Neural progenitor cell (in vitro differentiated cells): ENCODE measurements around the gene DBH. TPM values are rescaled to one million over a fixed set of nuclear protein-coding genes. Genes with fewer than 3 reads are reported as not detected.

Experiments
- DNase-seq: peaks from one replicate; pipeline ENCODE4 v3.0.0-alpha.2; 2016; ENCODE audit warnings: low spot score
- H2AFZ ChIP-seq: fragments of 200-600 bp; sonication (generic); replicated peaks from 2 replicates; pipeline ENCODE4 v1.6.1; 2016; ENCODE audit warnings: antibody characterized with exemption
- H3F3A ChIP-seq: fragments of 200-600 bp; sonication (generic); 2 replicates; pipeline ENCODE4 v1.6.1; 2016; ENCODE audit warnings: antibody characterized with exemption, low read depth
- H3K27ac ChIP-seq: fragments of 200-600 bp; sonication (generic); 2 replicates; pipeline ENCODE4 v1.5.1; 2016; ENCODE audit warnings: mild to moderate bottlenecking
- H3K27me3 ChIP-seq: fragments of 200-600 bp; sonication (generic); 2 replicates; pipeline ENCODE4 v1.6.1; 2016; ENCODE audit warnings: mild to moderate bottlenecking, moderate library complexity
- H3K36me3 ChIP-seq: fragments of 200-600 bp; sonication (generic); 2 replicates; pipeline ENCODE4 v1.5.1; 2016
- H3K4me1 ChIP-seq: fragments of 200-600 bp; sonication (generic); 2 replicates; pipeline ENCODE4 v1.6.1; 2016; ENCODE audit warnings: mixed run types
- H3K4me2 ChIP-seq: fragments of 200-600 bp; sonication (generic); 2 replicates; pipeline ENCODE4 v1.6.1; 2016
- H3K4me3 ChIP-seq: fragments of 200-600 bp; sonication (generic); 2 replicates; pipeline ENCODE4 v1.5.1; 2016
- H3K79me2 ChIP-seq: fragments of 200-600 bp; sonication (generic); 2 replicates; pipeline ENCODE4 v1.6.1; 2016; ENCODE audit warnings: low read depth
- H3K9ac ChIP-seq: fragments of 200-600 bp; sonication (generic); 2 replicates; pipeline ENCODE4 v1.6.1; 2016
- H3K9me3 ChIP-seq: fragments of 200-600 bp; sonication (generic); 2 replicates; pipeline ENCODE4 v1.5.1; 2016; ENCODE audit warnings: low read depth
- H4K20me1 ChIP-seq: fragments of 200-600 bp; sonication (generic); 2 replicates; pipeline ENCODE4 v1.6.1; 2016; ENCODE audit warnings: low read depth
- H3K27ac Mint-ChIP-seq: 3 replicates; pipeline ENCODE4 v1.8.0; 2021; ENCODE audit warnings: mixed read lengths
- H3K27me3 Mint-ChIP-seq: 2 replicates; pipeline ENCODE4 v1.8.0; 2022; ENCODE audit warnings: low read depth, mild to moderate bottlenecking, inconsistent platforms, moderate library complexity, mixed read lengths; ENCODE audit not compliant: insufficient read depth
- H3K36me3 Mint-ChIP-seq: 3 replicates; pipeline ENCODE4 v1.8.0; 2021; ENCODE audit warnings: mixed read lengths
- H3K4me1 Mint-ChIP-seq: 3 replicates; pipeline ENCODE4 v1.8.0; 2021; ENCODE audit warnings: mixed read lengths
- H3K4me3 Mint-ChIP-seq: 3 replicates; pipeline ENCODE4 v1.8.0; 2021; ENCODE audit warnings: mild to moderate bottlenecking, moderate library complexity, mixed read lengths
- H3K9me3 Mint-ChIP-seq: 3 replicates; pipeline ENCODE4 v1.8.0; 2020; ENCODE audit warnings: mixed read lengths
- CTCF ChIP-seq: fragments of 200-600 bp; sonication (generic); IDR thresholded peaks from 2 replicates; pipeline ENCODE4 v1.5.1; 2017; ENCODE audit warnings: antibody characterized with exemption, mild to moderate bottlenecking
- EZH2 ChIP-seq: fragments of 200-600 bp; sonication (generic); IDR thresholded peaks from 2 replicates; pipeline ENCODE4 v1.6.1; 2017; ENCODE audit warnings: antibody characterized with exemption, mild to moderate bottlenecking, moderate library complexity
- EZH2phosphoT487 ChIP-seq: fragments of 200-600 bp; sonication (generic); IDR thresholded peaks from 2 replicates; pipeline ENCODE4 v1.6.1; 2017; ENCODE audit warnings: antibody characterized with exemption
- total RNA-seq: library from RNA; depleted of rRNA; stranded (reverse); fragments of >200 nt; gene quantifications from 2 replicates; pipeline ENCODE4 v1.2.3, GENCODE V29; 2015; ENCODE audit warnings: low replicate concordance

DBH gene
- total RNA-seq, 1 donor from 2014 or later, result not detected

GRCh38 chr9:133684936-133685361 lies 48.8 kb downstream of the DBH start:
- H2AFZ ChIP-seq, result no peak overlapping the region
- Mint-ChIP-seq H3K27ac (no peak overlapping the region), H3K36me3 (no peaks in the 10 kb centered on the region), H3K4me3 (no peak overlapping the region), H3K27me3 (peaks cover 11% of the 10 kb centered on the region), H3K9me3 (no peaks in the 10 kb centered on the region), H3K4me1 (peaks cover 5% of the 10 kb centered on the region)
- DNase-seq, result no peak
- H3F3A ChIP-seq, result no peaks in the 10 kb centered on the region
- H3K36me3 ChIP-seq, result no peaks in the 10 kb centered on the region
- H3K4me2 ChIP-seq, result no peak overlapping the region
- no peaks in the 10 kb centered on the region for H3K27me3 ChIP-seq
- H3K79me2 ChIP-seq, result no peaks in the 10 kb centered on the region
- no peaks in the 10 kb centered on the region for H4K20me1 ChIP-seq
- H3K27ac ChIP-seq, result no peak overlapping the region
- TF ChIP-seq CTCF (no peak), EZH2phosphoT487 (no peak), EZH2 (no peak)
- no peak overlapping the region for H3K9ac ChIP-seq
- H3K9me3 ChIP-seq, result no peaks in the 10 kb centered on the region
- H3K4me1 ChIP-seq, result no peaks in the 10 kb centered on the region
- H3K4me3 ChIP-seq, result no peak overlapping the region

GRCh38 chr9:133685653-133686609 lies 49.8 kb downstream of the DBH start:
- no peaks in the 10 kb centered on the region for H3F3A ChIP-seq
- H2AFZ ChIP-seq, result no peak overlapping the region
- H3K4me1 Mint-ChIP-seq, result peaks cover 7% of the 10 kb centered on the region
- H3K27ac Mint-ChIP-seq, result peak overlapping the region; percentile 33
- H3K4me3 Mint-ChIP-seq, result no peak overlapping the region
- no peaks in the 10 kb centered on the region for H3K9me3 ChIP-seq
- no peak overlapping the region for H3K4me2 ChIP-seq
- no peak for DNase-seq
- H3K9ac ChIP-seq, result no peak overlapping the region
- H3K9me3 Mint-ChIP-seq, result no peaks in the 10 kb centered on the region
- no peaks in the 10 kb centered on the region for H3K79me2 ChIP-seq
- H3K36me3 ChIP-seq, result no peaks in the 10 kb centered on the region
- no peaks in the 10 kb centered on the region for H4K20me1 ChIP-seq
- H3K27me3 ChIP-seq, result no peaks in the 10 kb centered on the region
- peaks cover 10% of the 10 kb centered on the region for H3K27me3 Mint-ChIP-seq
- no peaks in the 10 kb centered on the region for H3K36me3 Mint-ChIP-seq
- H3K27ac ChIP-seq, result no peak overlapping the region
- TF ChIP-seq CTCF, result no peak
- no peak for TF ChIP-seq EZH2phosphoT487
- no peak for TF ChIP-seq EZH2
- H3K4me3 ChIP-seq, result no peak overlapping the region
- no peaks in the 10 kb centered on the region for H3K4me1 ChIP-seq

GRCh38 chr9:133686642-133687575 lies 50.7 kb downstream of the DBH start:
- H3K9me3 Mint-ChIP-seq, result no peaks in the 10 kb centered on the region
- H4K20me1 ChIP-seq, result no peaks in the 10 kb centered on the region
- H3F3A ChIP-seq, result no peaks in the 10 kb centered on the region
- peaks cover 16% of the 10 kb centered on the region for H3K4me1 Mint-ChIP-seq
- no peak overlapping the region for H3K4me3 ChIP-seq
- no peak for TF ChIP-seq CTCF
- TF ChIP-seq EZH2, result no peak
- no peak for TF ChIP-seq EZH2phosphoT487
- no peaks in the 10 kb centered on the region for H3K36me3 Mint-ChIP-seq
- no peaks in the 10 kb centered on the region for H3K79me2 ChIP-seq
- H3K27ac ChIP-seq, result no peak overlapping the region
- H3K4me1 ChIP-seq, result no peaks in the 10 kb centered on the region
- DNase-seq, result no peak
- H3K27ac Mint-ChIP-seq, result no peak overlapping the region
- H3K9ac ChIP-seq, result no peak overlapping the region
- no peak overlapping the region for H2AFZ ChIP-seq
- H3K4me2 ChIP-seq, result no peak overlapping the region
- no peak overlapping the region for H3K4me3 Mint-ChIP-seq
- H3K27me3 ChIP-seq, result no peaks in the 10 kb centered on the region
- no peaks in the 10 kb centered on the region for H3K36me3 ChIP-seq
- H3K27me3 Mint-ChIP-seq, result peaks cover 13% of the 10 kb centered on the region
- no peaks in the 10 kb centered on the region for H3K9me3 ChIP-seq
